ENCODE data around the gene LRRC45.

LRRC45 gene

GRCh38 chr17:82029391-82029790 is 6.3 kb downstream of the LRRC45 start:
- no peak for DNase-seq (ENCODE audit: low read depth in 1 of 2, low spot score in 1 of 2)
- Histone ChIP-seq H3K27ac (replicated peaks) (no peak overlapping the region), H3K4me3 (replicated peaks; ENCODE audit: insufficient read depth, low read length) (no peak overlapping the region), H3K27me3 (ENCODE audit: insufficient read depth, poor library complexity, severe bottlenecking) (no peaks in the 10 kb centered on the region)
- TF ChIP-seq SPI1 (IDR thresholded peaks at IDR 0.05; ENCODE audit: borderline replicate concordance, low read depth) (no peak), CTCF (IDR thresholded peaks at IDR 0.05; ENCODE audit: insufficient read depth, low read length) (no peak), GABPA (IDR thresholded peaks at IDR 0.05; ENCODE audit: low read depth) (no peak), POLR2AphosphoS5 (IDR thresholded peaks at IDR 0.05; ENCODE audit: low read depth) (no peak)
- TF ChIP-seq, protein P1, sequence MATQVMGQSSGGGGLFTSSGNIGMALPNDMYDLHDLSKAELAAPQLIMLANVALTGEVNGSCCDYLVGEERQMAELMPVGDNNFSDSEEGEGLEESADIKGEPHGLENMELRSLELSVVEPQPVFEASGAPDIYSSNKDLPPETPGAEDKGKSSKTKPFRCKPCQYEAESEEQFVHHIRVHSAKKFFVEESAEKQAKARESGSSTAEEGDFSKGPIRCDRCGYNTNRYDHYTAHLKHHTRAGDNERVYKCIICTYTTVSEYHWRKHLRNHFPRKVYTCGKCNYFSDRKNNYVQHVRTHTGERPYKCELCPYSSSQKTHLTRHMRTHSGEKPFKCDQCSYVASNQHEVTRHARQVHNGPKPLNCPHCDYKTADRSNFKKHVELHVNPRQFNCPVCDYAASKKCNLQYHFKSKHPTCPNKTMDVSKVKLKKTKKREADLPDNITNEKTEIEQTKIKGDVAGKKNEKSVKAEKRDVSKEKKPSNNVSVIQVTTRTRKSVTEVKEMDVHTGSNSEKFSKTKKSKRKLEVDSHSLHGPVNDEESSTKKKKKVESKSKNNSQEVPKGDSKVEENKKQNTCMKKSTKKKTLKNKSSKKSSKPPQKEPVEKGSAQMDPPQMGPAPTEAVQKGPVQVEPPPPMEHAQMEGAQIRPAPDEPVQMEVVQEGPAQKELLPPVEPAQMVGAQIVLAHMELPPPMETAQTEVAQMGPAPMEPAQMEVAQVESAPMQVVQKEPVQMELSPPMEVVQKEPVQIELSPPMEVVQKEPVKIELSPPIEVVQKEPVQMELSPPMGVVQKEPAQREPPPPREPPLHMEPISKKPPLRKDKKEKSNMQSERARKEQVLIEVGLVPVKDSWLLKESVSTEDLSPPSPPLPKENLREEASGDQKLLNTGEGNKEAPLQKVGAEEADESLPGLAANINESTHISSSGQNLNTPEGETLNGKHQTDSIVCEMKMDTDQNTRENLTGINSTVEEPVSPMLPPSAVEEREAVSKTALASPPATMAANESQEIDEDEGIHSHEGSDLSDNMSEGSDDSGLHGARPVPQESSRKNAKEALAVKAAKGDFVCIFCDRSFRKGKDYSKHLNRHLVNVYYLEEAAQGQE (IDR thresholded peaks at IDR 0.05; ENCODE audit: insufficient replicate concordance, low read depth): no peak

DNA sequence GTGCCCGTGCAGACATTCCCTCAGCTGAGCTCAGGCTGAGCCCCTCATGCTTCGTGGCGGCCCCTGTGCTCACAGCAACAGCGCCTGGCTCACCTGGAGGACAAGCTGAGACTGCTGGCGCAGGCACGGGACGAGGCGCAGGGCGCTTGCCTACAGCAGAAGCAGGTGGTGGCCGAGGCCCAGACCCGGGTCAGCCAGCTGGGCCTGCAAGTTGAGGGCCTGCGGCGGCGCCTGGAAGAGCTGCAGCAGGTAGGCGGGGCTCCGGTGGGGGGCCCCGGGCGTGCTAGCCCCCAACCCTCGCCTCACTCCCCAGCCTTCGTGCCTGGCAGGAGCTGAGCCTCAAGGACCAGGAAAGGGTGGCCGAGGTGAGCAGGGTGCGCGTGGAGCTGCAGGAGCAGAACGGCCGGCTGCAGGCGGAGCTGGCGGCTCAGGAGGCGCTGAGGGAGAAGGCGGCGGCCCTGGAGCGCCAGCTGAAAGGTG is 6.9 kb downstream of the LRRC45 start:
- DNase-seq (ENCODE audit: low read depth in 1 of 2, low spot score in 1 of 2): no peak
- no peak for TF ChIP-seq GABPA (IDR thresholded peaks at IDR 0.05; ENCODE audit: low read depth)
- no peak for TF ChIP-seq CTCF (IDR thresholded peaks at IDR 0.05; ENCODE audit: insufficient read depth, low read length)
- TF ChIP-seq POLR2AphosphoS5 (IDR thresholded peaks at IDR 0.05; ENCODE audit: low read depth): no peak
- TF ChIP-seq, protein P1 (IDR thresholded peaks at IDR 0.05; ENCODE audit: insufficient replicate concordance, low read depth): no peak
- TF ChIP-seq SPI1 (IDR thresholded peaks at IDR 0.05; ENCODE audit: borderline replicate concordance, low read depth): no peak
- Histone ChIP-seq H3K27ac (replicated peaks) (no peak overlapping the region), H3K27me3 (ENCODE audit: insufficient read depth, poor library complexity, severe bottlenecking) (no peaks in the 10 kb centered on the region), H3K4me3 (replicated peaks; ENCODE audit: insufficient read depth, low read length) (0 out of 2 replicates have a peak overlapping the region, but pooled peaks have one; percentile 56)

GRCh38 chr17:82030470-82031302 is 7.6 kb downstream of the LRRC45 start:
- Histone ChIP-seq H3K27me3 (ENCODE audit: insufficient read depth, poor library complexity, severe bottlenecking) (no peaks in the 10 kb centered on the region), H3K4me3 (replicated peaks; ENCODE audit: insufficient read depth, low read length) (peak overlapping the region; percentile 56), H3K27ac (replicated peaks) (peak overlapping the region; percentile 82)
- DNase-seq (ENCODE audit: low read depth in 1 of 2, low spot score in 1 of 2): peak; percentile 85 to 90
- TF ChIP-seq, protein P1 (IDR thresholded peaks at IDR 0.05; ENCODE audit: insufficient replicate concordance, low read depth): peak; percentile 26
- peak; percentile 67 for TF ChIP-seq POLR2AphosphoS5 (IDR thresholded peaks at IDR 0.05; ENCODE audit: low read depth)
- no peak for TF ChIP-seq SPI1 (IDR thresholded peaks at IDR 0.05; ENCODE audit: borderline replicate concordance, low read depth)
- TF ChIP-seq GABPA (IDR thresholded peaks at IDR 0.05; ENCODE audit: low read depth): no peak; the same call in 1 of the 2 replicates
- TF ChIP-seq CTCF (IDR thresholded peaks at IDR 0.05; ENCODE audit: insufficient read depth, low read length): peak; percentile 66

Data from HL-60 (cell line).